ENCODE measurements around the gene AGAP1.

DNA sequence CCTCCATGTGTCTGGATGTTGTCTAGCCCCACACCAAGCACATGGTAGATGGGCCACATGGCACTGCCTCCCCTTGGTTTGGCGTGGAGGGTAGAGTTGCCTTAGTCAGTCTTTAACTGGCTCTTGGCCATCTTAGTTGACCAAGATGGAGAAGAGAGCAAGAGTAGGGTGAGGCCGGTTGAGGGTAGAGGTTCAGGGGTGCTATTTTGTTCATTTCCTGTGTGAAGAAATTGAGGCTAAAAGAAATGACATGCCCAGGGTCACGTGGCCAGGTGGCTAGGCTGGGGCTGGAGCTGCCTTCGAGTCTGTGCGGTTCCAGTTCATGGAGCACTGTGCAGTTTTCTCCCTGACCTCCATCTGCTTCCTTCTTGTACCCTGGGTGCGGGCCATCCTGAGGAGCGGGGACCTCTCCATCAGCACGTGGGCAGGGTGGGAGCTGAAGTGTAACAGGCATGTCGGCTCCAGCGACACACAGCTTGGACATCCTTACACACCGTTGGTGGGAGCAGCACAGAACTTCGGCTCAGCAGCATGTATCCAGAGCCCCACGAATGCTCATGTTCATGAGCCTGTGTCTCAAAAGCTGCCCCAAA lies 461.1 kb downstream of the AGAP1 start:
- no peak for TF ChIP-seq EP300 (IDR thresholded peaks at IDR 0.05)
- TF ChIP-seq KDM1A (IDR thresholded peaks at IDR 0.05; ENCODE audit: low read depth), result no peak

Data from A549 (cell line).